ENCODE data around the gene COL20A1.

Gene COL20A1

GRCh38 chr20:63309261-63310071, 16.5 kb downstream of the COL20A1 start:
- DNase-seq = no peak

GRCh38 chr20:63310265-63310991, 17.4 kb downstream of the COL20A1 start:
- DNase-seq = no peak

GRCh38 chr20:63311186-63311832, 18.3 kb downstream of the COL20A1 start:
- no peak for DNase-seq

GRCh38 chr20:63311833-63312243, 18.9 kb downstream of the COL20A1 start:
- no peak for DNase-seq

- DNase-seq = no peak
These were observed 19.3 kb downstream of the COL20A1 start for GRCh38 chr20:63312273-63312672.

- DNase-seq = no peak
These were observed 19.8 kb downstream of the COL20A1 start for GRCh38 chr20:63312690-63313348.

- DNase-seq = no peak
These were observed 20.5 kb downstream of the COL20A1 start for GRCh38 chr20:63313349-63314014.

GRCh38 chr20:63314015-63314471, 21.1 kb downstream of the COL20A1 start:
- no peak for DNase-seq

GRCh38 chr20:63314566-63315239, 21.7 kb downstream of the COL20A1 start:
- DNase-seq = no peak

- DNase-seq = no peak
These were observed 22.3 kb downstream of the COL20A1 start for GRCh38 chr20:63315240-63315689.

- no peak for DNase-seq
These were observed 22.9 kb downstream of the COL20A1 start for GRCh38 chr20:63315731-63316491.

GRCh38 chr20:63316502-63316921, 23.5 kb downstream of the COL20A1 start:
- no peak for DNase-seq

- DNase-seq = no peak
These were observed 24.1 kb downstream of the COL20A1 start for GRCh38 chr20:63317061-63317460.

- DNase-seq = no peak
These were observed 24.8 kb downstream of the COL20A1 start for GRCh38 chr20:63317601-63318291.

- no peak for DNase-seq
These were observed 25.6 kb downstream of the COL20A1 start for GRCh38 chr20:63318391-63319163.

- no peak for DNase-seq
These were observed 26.4 kb downstream of the COL20A1 start for GRCh38 chr20:63319164-63320040.

GRCh38 chr20:63320041-63320511, 27.1 kb downstream of the COL20A1 start:
- DNase-seq = no peak

- no peak for DNase-seq
These were observed 27.7 kb downstream of the COL20A1 start for GRCh38 chr20:63320616-63321147.

Data from activated CD4-positive, alpha-beta T cell treated with anti-CD3 and anti-CD28 coated beads, Interleukin-10, Interleukin-2, amounts not matched to agents 100 ng/mL and 50 ng/mL, durations not matched to agents 16 hours and 8 hours (primary cell).